ENCODE data around the gene APOL6. TPM values are rescaled to one million over a fixed set of nuclear protein-coding genes. Genes with fewer than 3 reads are reported as not detected.

APOL6 gene
- total and polyA plus RNA-seq, 2 donors from 2014 or later: 5.5 to 30.2 TPM

- Histone ChIP-seq H3K27me3 (ENCODE audit: control insufficient read depth, insufficient read depth, low read length) (no peaks in the 10 kb centered on the region), H3K36me3 (ENCODE audit: control insufficient read depth in 2 of 3, insufficient read depth in 3 of 3, low read length in 3 of 3) (no peaks in the 10 kb centered on the region), H3K27ac (ENCODE audit: low read depth in 2 of 2, low read length in 2 of 2) (no peak overlapping the region), H3K9ac (ENCODE audit: low read length in 3 of 3) (no peak overlapping the region), H3K9me3 (ENCODE audit: control insufficient read depth in 2 of 3, insufficient read depth in 1 of 3, low read length in 3 of 3) (no peaks in the 10 kb centered on the region), H3K4me1 (ENCODE audit: control insufficient read depth in 2 of 3, insufficient read depth in 2 of 3, low read depth in 1 of 3, low read length in 3 of 3) (peaks cover 0 to 9% (median 4%) of the 10 kb centered on the region in 3 donors), H3K4me3 (ENCODE audit: low read length in 3 of 3) (no peak overlapping the region)
- no peak for FAIRE-seq
- no peak for TF ChIP-seq CTCF (IDR thresholded peaks at IDR 0.05; ENCODE audit: borderline replicate concordance, extremely low read depth, insufficient read depth)
- DNase-seq: no peak
- intact Hi-C loops (cut with DNase I): no loop called here
These were observed 13.2 kb upstream of the APOL6 start for GRCh38 chr22:35634943-35635540.

GRCh38 chr22:35637254-35637653 lies 11.0 kb upstream of the APOL6 start:
- TF ChIP-seq CTCF (IDR thresholded peaks at IDR 0.05; ENCODE audit: borderline replicate concordance, extremely low read depth, insufficient read depth): no peak
- H3K4me3 ChIP-seq (ENCODE audit: low read length in 3 of 3): no peak overlapping the region
- intact Hi-C loops (cut with DNase I): no loop called here
- no peaks in the 10 kb centered on the region for H3K36me3 ChIP-seq (ENCODE audit: control insufficient read depth in 2 of 3, insufficient read depth in 3 of 3, low read length in 3 of 3)
- no peaks in the 10 kb centered on the region for H3K9me3 ChIP-seq (ENCODE audit: control insufficient read depth in 2 of 3, insufficient read depth in 1 of 3, low read length in 3 of 3)
- DNase-seq: no peak
- H3K9ac ChIP-seq (ENCODE audit: low read length in 3 of 3): no peak overlapping the region
- no peaks in the 10 kb centered on the region for H3K27me3 ChIP-seq (ENCODE audit: control insufficient read depth, insufficient read depth, low read length)
- no peak overlapping the region for H3K27ac ChIP-seq (ENCODE audit: low read depth in 2 of 2, low read length in 2 of 2)
- FAIRE-seq: no peak
- H3K4me1 ChIP-seq (ENCODE audit: control insufficient read depth in 2 of 3, insufficient read depth in 2 of 3, low read depth in 1 of 3, low read length in 3 of 3): peaks cover 0 to 9% (median 9%) of the 10 kb centered on the region in 3 donors

- FAIRE-seq: no peak
- no peak for TF ChIP-seq CTCF (IDR thresholded peaks at IDR 0.05; ENCODE audit: borderline replicate concordance, extremely low read depth, insufficient read depth)
- Histone ChIP-seq H3K4me1 (ENCODE audit: control insufficient read depth in 2 of 3, insufficient read depth in 2 of 3, low read depth in 1 of 3, low read length in 3 of 3) (peaks cover 0 to 12% (median 9%) of the 10 kb centered on the region in 3 donors), H3K36me3 (ENCODE audit: control insufficient read depth in 2 of 3, insufficient read depth in 3 of 3, low read length in 3 of 3) (no peaks in the 10 kb centered on the region), H3K27ac (ENCODE audit: low read depth in 2 of 2, low read length in 2 of 2) (peak overlapping the region; percentile 69 to 78), H3K4me3 (ENCODE audit: low read length in 3 of 3) (no peak overlapping the region), H3K9ac (ENCODE audit: low read length in 3 of 3) (no peak overlapping the region), H3K27me3 (ENCODE audit: control insufficient read depth, insufficient read depth, low read length) (no peaks in the 10 kb centered on the region), H3K9me3 (ENCODE audit: control insufficient read depth in 2 of 3, insufficient read depth in 1 of 3, low read length in 3 of 3) (no peaks in the 10 kb centered on the region)
- intact Hi-C loops (cut with DNase I): no loop called here
- DNase-seq: peak in 1 of 5 donors; percentile 67
These were observed 10.2 kb upstream of the APOL6 start for GRCh38 chr22:35638001-35638400.

GRCh38 chr22:35638410-35638809 lies 9.8 kb upstream of the APOL6 start:
- H3K27ac ChIP-seq (ENCODE audit: low read depth in 2 of 2, low read length in 2 of 2): peak overlapping the region; percentile 69 to 78
- H3K9me3 ChIP-seq (ENCODE audit: control insufficient read depth in 2 of 3, insufficient read depth in 1 of 3, low read length in 3 of 3): no peaks in the 10 kb centered on the region
- no peak overlapping the region for H3K9ac ChIP-seq (ENCODE audit: low read length in 3 of 3)
- no peak for TF ChIP-seq CTCF (IDR thresholded peaks at IDR 0.05; ENCODE audit: borderline replicate concordance, extremely low read depth, insufficient read depth)
- no peak overlapping the region for H3K4me3 ChIP-seq (ENCODE audit: low read length in 3 of 3)
- FAIRE-seq: no peak
- DNase-seq: peak; percentile 42 to 94 (median 60)
- intact Hi-C loops (cut with DNase I): no loop called here
- H3K27me3 ChIP-seq (ENCODE audit: control insufficient read depth, insufficient read depth, low read length): no peaks in the 10 kb centered on the region
- H3K4me1 ChIP-seq (ENCODE audit: control insufficient read depth in 2 of 3, insufficient read depth in 2 of 3, low read depth in 1 of 3, low read length in 3 of 3): peaks cover 0 to 12% (median 9%) of the 10 kb centered on the region in 3 donors
- no peaks in the 10 kb centered on the region for H3K36me3 ChIP-seq (ENCODE audit: control insufficient read depth in 2 of 3, insufficient read depth in 3 of 3, low read length in 3 of 3)

Measured in kidney (tissue), 14 donors.